Motor neuron (in vitro differentiated cells): ENCODE measurements around the gene HOXC13. TPM values are rescaled to one million over a fixed set of nuclear protein-coding genes. Genes with fewer than 3 reads are reported as not detected.

ENCODE experiments used
- ATAC-seq, 8 experiments: fragments of 200-7000 bp; cut with Tn5 transposase; replicated peaks in 6 of 8; 2 replicates each; pipeline ENCODE4 v1.8.0; 2021; ENCODE audit warnings: mild to moderate bottlenecking in 8 of 8, moderate library complexity in 8 of 8
- H3K27ac ChIP-seq, 2 donors: fragments of 250-450 bp; sonication (Bioruptor Pico); 2 replicates each; pipeline ENCODE4 v1.9.0; 2021; ENCODE audit warnings: antibody characterized with exemption in 2 of 2, mild to moderate bottlenecking in 2 of 2, moderate library complexity in 1 of 2
- H3K4me1 ChIP-seq, 2 donors: fragments of 250-450 bp; sonication (Bioruptor Pico); replicated peaks in 1 of 2; 2 replicates each; pipeline ENCODE4 v1.6.1; 2021; ENCODE audit warnings: antibody characterized with exemption in 2 of 2, mild to moderate bottlenecking in 2 of 2, moderate library complexity in 1 of 2
- H3K4me3 ChIP-seq, 5 donors: fragments of 250-450 bp; sonication (Bioruptor Pico); 2 replicates each; pipeline ENCODE4 v1.9.0; 2021; ENCODE audit warnings: antibody characterized with exemption in 5 of 5, mild to moderate bottlenecking in 5 of 5, moderate library complexity in 4 of 5
- WGBS, 10 experiments: fragments of 450-650 bp; shearing (Covaris generic); methylation state at CpG; one replicate each; pipeline ENCODE4 v1.0.0; 2022; 5-methylcytosine and 5-hydroxymethylcytosine counted together
- in situ Hi-C, 9 experiments: fragments of 400-800 bp; cut with MboI; loops; one replicate each; pipeline ENCODE4 v1.15.0; 2021; ENCODE audit warnings: low sequenced_read_pairs in 9 of 9, low pct_unique_long_range_greater_than_20kb in 2 of 9; ENCODE audit not compliant: unreplicated experiment in 9 of 9
- total RNA-seq, 8 experiments: library from RNA; unstranded; fragments of 300-600 nt; gene quantifications; 2 replicates each; pipeline versions ENCODE4 v1.2.3 to v1.2.4, GENCODE V29; 2022

Gene HOXC13
- total RNA-seq, 8 experiments from 2014 or later = 0.05 to 4.7 (median 0.38) TPM; not detected in 2

DNA sequence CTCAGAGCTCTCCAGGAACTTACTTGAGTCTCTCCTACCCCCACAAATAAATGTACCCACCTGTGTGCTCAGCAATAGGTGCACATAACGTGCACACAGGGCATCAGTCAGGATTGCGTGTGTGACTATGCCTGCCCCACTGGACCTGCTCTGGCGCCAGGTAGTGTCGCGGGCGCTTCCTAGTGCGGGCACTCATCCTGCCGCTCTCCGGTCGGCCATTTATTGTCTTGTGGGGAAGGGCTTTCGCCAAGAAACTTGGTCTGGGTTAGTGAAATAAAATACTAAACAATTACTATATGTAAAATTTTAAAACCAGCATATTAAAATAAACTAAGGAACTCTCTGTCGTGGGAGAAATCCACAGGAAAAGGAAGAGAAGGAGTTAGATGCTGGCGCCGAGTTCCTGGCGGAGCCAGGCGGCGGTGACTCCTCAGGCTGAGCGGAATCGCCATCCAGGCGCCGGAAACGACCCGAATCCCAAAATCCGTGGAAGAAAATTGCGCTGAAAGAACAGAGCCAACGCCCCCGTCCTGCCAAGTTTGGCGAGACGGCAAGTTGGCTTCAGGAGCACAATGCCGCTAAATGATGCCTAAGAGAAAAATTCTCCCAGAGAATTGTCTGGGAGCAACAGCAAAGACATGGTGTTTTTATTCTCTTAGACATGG is 7.9 kb upstream of the HOXC13 start:
- H3K4me3 ChIP-seq = no peak overlapping the region
- ATAC-seq = no peak
- H3K27ac ChIP-seq = no peak overlapping the region
- WGBS, 10 experiments = 7 to 23% (median 16%) methylated on average over 3 to 30 of the region's 30 CpGs; no CpG with 5 or more reads in 1 of the 10 experiments
- H3K4me1 ChIP-seq = peaks cover 0 to 4% of the 10 kb centered on the region in 2 donors
- in situ Hi-C loops = loop anchor here in 3 of 9 experiments (25.0 kb wide), 3 partner anchors 118 to 168 kb away; partner anchors contain the start of gene CISTR (in 1 of the 3)

- Histone ChIP-seq H3K27ac (no peak overlapping the region), H3K4me1 (peaks cover 0 to 4% of the 10 kb centered on the region in 2 donors), H3K4me3 (no peak overlapping the region)
- no peak for ATAC-seq
- WGBS, 10 experiments = 22 to 100% (median 40%) methylated on average over 1 to 4 of the region's 4 CpGs; no CpG with 5 or more reads in 2 of the 10 experiments
- in situ Hi-C loops = loop anchor here in 3 of 9 experiments (25.0 kb wide), 3 partner anchors 120 to 170 kb away; partner anchors contain the start of gene CISTR (in 1 of the 3)
Observed at GRCh38 chr12:53931844-53932581, 6.6 kb upstream of the HOXC13 start.

- 0 to 58% (median 23%) methylated on average over 1 to 4 of the region's 4 CpGs; no CpG with 5 or more reads in 2 of the 10 experiments for WGBS, 10 experiments
- H3K4me1 ChIP-seq = peaks cover 0 to 4% of the 10 kb centered on the region in 2 donors
- H3K4me3 ChIP-seq = no peak overlapping the region
- in situ Hi-C loops = loop anchor here in 3 of 9 experiments (25.0 kb wide), 3 partner anchors 121 to 171 kb away; partner anchors contain the start of gene CISTR (in 1 of the 3)
- ATAC-seq = no peak
- no peak overlapping the region for H3K27ac ChIP-seq
Observed at GRCh38 chr12:53932915-53933314, 5.7 kb upstream of the HOXC13 start.

DNA sequence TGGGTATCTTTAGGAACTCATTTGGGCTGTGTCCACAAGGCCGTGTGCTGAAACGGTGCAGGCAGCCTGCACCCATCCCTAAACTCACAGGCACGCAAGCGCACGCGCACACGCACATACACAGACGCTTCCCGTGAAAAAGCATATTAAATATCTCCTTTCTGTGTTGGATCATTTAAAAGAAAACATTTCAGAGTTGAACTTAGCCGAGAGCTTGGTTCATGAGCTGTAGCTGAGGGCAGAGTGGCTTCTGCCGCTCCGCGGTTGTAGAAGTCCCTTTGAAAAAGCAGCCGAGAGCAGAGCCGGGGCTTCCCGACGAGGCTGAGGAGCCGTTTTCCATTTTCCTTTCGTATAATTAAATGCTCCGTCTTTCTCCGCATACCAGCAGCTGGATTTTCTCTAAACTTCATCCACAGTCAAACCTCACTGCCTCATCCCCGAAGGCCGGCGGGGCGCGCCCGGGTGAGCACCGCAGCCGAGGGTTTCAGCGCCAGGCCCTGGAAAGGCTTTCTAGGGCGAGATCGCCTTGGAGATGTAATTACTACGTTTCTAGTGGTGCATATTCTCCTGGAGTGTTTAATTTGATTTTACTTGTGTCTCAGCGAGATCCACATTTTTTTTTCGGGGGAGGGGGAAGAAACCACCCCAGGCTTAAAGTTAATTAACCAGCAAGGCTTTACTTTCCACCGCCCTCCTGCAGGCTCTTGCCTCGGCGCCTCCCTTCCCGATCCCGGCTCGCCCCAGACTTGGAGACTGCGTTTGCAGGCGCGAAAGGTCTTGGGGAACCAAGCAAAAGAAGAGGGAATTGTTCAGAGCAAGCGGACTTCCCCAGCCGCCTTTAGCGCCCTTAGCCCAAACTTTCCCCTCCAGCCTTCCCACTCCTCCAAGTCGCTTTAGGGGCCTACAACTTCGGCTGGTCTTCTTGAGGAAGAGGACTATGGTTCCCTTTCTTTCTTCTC is 3.0 kb upstream of the HOXC13 start:
- no peak overlapping the region for H3K27ac ChIP-seq
- WGBS, 10 experiments = 3 to 53% (median 17%) methylated on average over 8 to 29 of the region's 49 CpGs; no CpG with 5 or more reads in 1 of the 10 experiments
- peak overlapping the region in 1 of 5 donors; percentile 21 for H3K4me3 ChIP-seq
- no peak for ATAC-seq
- peaks cover 0 to 4% of the 10 kb centered on the region in 2 donors for H3K4me1 ChIP-seq
- in situ Hi-C loops = loop anchor here in 3 of 9 experiments (25.0 kb wide), 3 partner anchors 123 to 173 kb away; partner anchors contain the start of gene CISTR (in 1 of the 3)

- Histone ChIP-seq H3K4me3 (no peak overlapping the region), H3K27ac (no peak overlapping the region), H3K4me1 (peaks cover 0 to 4% of the 10 kb centered on the region in 2 donors)
- 2 to 83% (median 40%) methylated on average over 1 to 12 of the region's 12 CpGs; no CpG with 5 or more reads in 1 of the 10 experiments for WGBS, 10 experiments
- no peak for ATAC-seq
- in situ Hi-C loops = loop anchor here in 3 of 9 experiments (25.0 kb wide), 3 partner anchors 125 to 175 kb away; partner anchors contain the start of gene CISTR (in 1 of the 3)
Observed at GRCh38 chr12:53937099-53937498, 1.5 kb upstream of the HOXC13 start.

DNA sequence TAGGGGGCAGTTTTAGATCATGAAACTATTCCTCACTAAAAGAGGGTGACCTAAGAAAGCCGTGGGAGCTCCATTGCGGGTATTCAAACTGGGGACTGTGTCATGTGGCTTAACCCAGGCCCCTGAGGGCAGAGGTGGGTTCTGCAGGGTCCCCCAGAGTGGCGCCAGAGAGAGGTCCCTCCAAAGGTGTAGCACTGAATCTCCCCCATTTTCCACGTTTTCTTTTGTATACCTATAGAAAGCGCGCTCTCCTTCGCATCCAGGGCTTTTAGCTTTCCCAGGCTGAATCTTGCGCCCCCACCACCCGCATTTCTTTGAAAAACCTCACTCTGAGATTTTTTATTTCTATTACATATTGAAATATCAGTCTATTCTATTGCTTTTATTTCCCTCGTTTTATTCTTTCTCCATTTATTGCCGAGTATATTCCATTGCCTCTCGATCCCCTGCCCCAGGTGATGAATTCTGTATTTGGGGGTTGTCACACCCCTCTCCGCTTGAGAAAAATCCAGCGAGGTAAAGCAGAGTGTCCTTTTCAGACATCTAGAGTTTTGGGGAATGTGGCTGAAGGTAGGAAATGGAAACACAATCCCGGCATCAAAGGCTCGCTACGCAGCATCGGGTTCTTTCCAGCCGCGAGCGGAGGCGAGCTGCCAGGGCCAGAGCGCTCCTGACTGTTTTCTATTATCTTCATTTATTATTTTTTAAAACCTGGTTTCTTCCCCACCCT is 870 bp upstream of the HOXC13 start:
- no peak for ATAC-seq
- in situ Hi-C loops = loop anchor here in 3 of 9 experiments (25.0 kb wide), 3 partner anchors 125 to 175 kb away; partner anchors contain the start of gene CISTR (in 1 of the 3)

DNA sequence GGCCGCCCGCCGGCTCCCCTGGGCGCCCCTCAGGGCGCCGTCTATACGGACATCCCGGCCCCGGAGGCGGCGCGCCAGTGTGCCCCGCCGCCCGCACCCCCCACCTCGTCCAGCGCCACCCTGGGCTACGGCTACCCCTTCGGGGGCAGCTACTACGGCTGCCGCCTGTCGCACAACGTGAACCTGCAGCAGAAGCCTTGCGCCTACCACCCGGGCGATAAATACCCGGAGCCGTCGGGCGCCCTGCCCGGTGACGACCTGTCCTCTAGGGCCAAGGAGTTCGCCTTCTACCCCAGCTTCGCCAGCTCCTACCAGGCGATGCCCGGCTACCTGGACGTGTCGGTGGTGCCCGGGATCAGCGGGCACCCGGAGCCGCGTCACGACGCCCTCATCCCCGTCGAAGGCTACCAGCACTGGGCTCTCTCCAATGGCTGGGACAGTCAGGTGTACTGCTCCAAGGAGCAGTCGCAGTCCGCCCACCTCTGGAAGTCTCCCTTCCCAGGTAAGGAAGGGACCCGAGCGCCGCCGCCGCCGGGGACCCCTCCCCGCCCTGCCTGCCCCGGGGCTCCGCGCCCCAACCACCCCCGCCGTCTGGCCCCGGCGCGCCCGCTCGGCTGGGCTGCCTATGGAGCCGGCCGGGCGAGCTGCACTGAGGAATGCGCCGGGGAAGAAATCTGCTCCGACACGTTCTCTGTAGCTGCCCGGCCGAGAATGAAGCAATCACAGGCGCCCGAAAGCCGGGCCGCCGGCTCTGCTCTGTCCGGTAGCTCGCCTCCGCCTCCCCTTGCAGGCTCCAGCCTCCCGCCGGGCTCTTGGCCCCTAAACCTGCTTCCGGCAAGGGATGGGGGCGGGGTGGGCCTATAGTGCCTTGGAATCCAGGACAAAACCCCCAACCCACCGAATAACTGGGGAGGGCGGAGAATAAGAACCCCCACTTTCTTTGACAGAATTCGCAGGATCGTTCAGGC is 794 bp downstream of the HOXC13 start:
- peak overlapping the region; percentile 24 to 39 (median 33) for H3K4me3 ChIP-seq
- 0 to 20% (median 0%) methylated on average over 1 to 7 of the region's 91 CpGs; no CpG with 5 or more reads in 4 of the 10 experiments for WGBS, 10 experiments
- ATAC-seq = peak in 3 of 8 experiments; percentile 22 to 72 (median 40)

More for the DNA sequence above, 870 bp upstream of the HOXC13 start:
- Histone ChIP-seq H3K27ac (no peak overlapping the region), H3K4me1 (peaks cover 0 to 4% of the 10 kb centered on the region in 2 donors), H3K4me3 (peak overlapping the region; percentile 16 to 38 (median 33))
- 7 to 56% (median 31%) methylated on average over 3 to 20 of the region's 23 CpGs for WGBS, 10 experiments

GRCh38 chr12:53940443-53941014 is 1.9 kb downstream of the HOXC13 start:
- H3K27ac ChIP-seq = no peak overlapping the region
- in situ Hi-C loops = loop anchor here in 3 of 9 experiments (25.0 kb wide), 3 partner anchors 128 to 178 kb away; partner anchors contain the start of gene CISTR (in 1 of the 3)
- ATAC-seq = no peak
- H3K4me3 ChIP-seq = no peak overlapping the region
- peaks cover 0 to 2% of the 10 kb centered on the region in 2 donors for H3K4me1 ChIP-seq
- 0 to 92% (median 16%) methylated on average over 2 to 7 of the region's 9 CpGs; no CpG with 5 or more reads in 1 of the 10 experiments for WGBS, 10 experiments

More for the DNA sequence above, 794 bp downstream of the HOXC13 start:
- in situ Hi-C loops = loop anchor here in 3 of 9 experiments (25.0 kb wide), 3 partner anchors 127 to 177 kb away; partner anchors contain the start of gene CISTR (in 1 of the 3)
- Histone ChIP-seq H3K27ac (no peak overlapping the region), H3K4me1 (peaks cover 0 to 4% of the 10 kb centered on the region in 2 donors)

DNA sequence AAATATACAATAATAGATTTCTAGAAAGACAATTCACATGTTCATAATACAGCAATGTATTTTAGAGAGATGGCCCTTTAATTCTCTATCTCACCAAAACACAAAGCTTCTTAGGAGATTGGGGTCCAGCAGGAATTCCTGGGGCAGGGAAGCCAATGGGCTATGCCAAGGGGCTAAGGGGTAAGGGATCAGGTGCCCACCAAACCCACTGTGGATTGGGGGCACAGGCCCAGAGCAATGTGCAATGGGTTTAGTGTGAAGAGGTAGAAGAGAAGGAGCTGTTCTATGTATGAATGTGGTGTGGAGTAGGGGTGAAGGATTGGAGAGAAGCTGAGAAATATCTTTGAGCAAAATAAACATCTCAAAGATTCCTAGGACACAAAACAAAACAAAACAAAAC is 2.6 kb downstream of the HOXC13 start:
- in situ Hi-C loops = loop anchor here in 3 of 9 experiments (25.0 kb wide), 3 partner anchors 129 to 179 kb away; partner anchors contain the start of gene CISTR (in 1 of the 3)
- Histone ChIP-seq H3K4me1 (no peaks in the 10 kb centered on the region), H3K4me3 (no peak overlapping the region), H3K27ac (no peak overlapping the region)
- ATAC-seq = no peak

GRCh38 chr12:53941750-53942149 is 3.1 kb downstream of the HOXC13 start:
- Histone ChIP-seq H3K4me1 (no peaks in the 10 kb centered on the region), H3K4me3 (no peak overlapping the region), H3K27ac (no peak overlapping the region)
- 0 to 91% (median 15%) methylated on average over 1 to 5 of the region's 5 CpGs for WGBS, 10 experiments
- ATAC-seq = no peak
- in situ Hi-C loops = loop anchor here in 3 of 9 experiments (25.0 kb wide), 3 partner anchors 129 to 179 kb away; partner anchors contain the start of gene CISTR (in 1 of the 3)
